Measurements from ENCODE around the gene LSM7. TPM values are rescaled to one million over a fixed set of nuclear protein-coding genes. Genes with fewer than 3 reads are reported as not detected.

Gene LSM7
- 100 to 1,000 TPM; 135 TPM for total RNA-seq

DNA sequence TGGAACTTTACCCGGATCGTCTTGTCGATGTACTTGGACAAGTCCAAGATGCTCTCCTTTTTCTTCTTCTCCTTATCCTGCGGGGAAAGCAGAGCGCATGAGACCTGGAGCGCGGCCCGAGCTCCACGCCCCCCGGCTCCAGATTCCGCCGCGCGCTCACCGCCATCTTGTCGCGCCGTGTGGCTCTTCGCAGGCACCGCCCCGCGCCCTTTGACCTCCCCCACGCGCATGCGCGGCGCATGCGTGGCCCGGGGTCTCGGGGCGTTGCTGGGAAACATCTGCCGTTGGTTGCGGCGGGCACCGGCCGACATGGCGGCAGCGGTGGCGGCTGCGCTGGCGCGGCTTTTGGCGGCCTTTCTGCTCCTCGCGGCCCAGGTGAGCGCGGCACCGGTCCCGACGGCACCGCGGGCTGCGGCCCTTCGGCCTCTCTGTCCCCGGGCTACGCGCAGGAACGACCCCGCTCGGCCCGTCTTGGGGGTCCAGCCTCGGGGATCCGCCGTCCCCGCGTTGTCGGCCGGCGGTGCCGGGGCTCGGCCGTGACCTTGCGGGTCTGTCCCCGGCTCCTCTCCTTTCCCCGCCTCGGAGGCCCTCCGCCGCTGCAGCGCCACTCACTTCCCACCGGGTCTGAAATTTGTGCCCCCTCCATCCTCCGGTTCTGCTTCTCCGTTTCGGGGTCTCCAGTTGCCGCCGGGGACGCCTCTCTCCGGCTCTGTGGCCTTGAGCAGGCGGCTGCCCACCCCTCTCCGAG lies at the start of gene LSM7, which contains the start of gene SPPL2B:
Gene LSM7 (minus strand): TSS at position 186 of the 748 bp plus-strand sequence. CDS start 20 bp downstream, at position 166.
Gene SPPL2B (plus strand): TSS at position 284 of the 748 bp plus-strand sequence. CDS start 26 bp downstream, at position 310.
- DNase-seq: peak; percentile 93
- ATAC-seq: peak; percentile 82
- peaks cover 14% of the 10 kb centered on the region for H3K36me3 Mint-ChIP-seq
- peak within 1 kb of the TSS; percentile 99 for H3K27ac Mint-ChIP-seq
- peaks cover 53% of the 10 kb centered on the region for H3K4me1 Mint-ChIP-seq
- H3K4me3 Mint-ChIP-seq: peak within 1 kb of the TSS; percentile 87
- no peaks in the 10 kb centered on the region for H3K9me3 Mint-ChIP-seq (ENCODE audit: low read depth)
- H3K27me3 Mint-ChIP-seq: no peaks in the 10 kb centered on the region
- CTCF ChIA-PET: interaction anchor here (0.8 to 1.5 kb wide), 9 partner anchors 43 to 623 kb away, joined by 3 to 5 read pairs (median 3); partner anchors contain the start of gene PLEKHJ1

DNA sequence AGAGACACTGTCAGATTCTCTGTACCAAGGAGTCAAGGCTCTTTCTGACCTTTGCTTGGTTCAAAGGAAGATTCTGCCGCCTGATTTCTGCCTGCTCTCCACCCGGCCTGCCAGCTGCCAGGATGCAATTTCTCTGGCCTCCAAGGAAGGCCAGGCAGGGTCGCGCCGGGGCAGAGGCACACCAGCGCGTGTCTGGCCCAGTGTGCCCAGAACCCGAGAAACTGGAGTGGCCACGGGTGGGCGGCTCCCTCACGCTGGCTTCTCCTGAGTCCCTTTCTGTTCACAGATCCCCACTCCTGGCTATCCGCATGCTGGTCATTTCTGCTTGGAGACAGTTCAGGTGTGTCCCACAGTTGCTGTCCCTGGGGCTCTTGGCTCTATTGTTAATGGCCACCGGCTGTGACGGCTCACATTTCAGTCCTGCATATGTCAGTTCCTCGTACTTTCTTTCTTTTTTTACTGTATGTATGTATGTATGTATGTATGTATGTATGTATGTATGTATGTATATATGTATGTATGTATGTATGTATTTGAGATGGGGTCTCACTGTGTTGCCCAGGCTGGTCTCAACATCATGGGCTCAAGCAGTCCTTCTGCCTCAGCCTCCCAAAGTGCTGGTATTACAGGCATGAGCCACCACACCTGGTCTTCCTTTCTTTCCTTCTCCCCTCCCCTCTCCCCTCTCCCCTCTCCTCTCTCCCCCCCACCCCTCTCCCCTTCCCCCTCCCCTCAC lies 48.6 kb upstream of the LSM7 start:
- no peak for DNase-seq
- Mint-ChIP-seq H3K4me3 (no peak overlapping the region), H3K9me3 (ENCODE audit: low read depth) (peaks cover 14% of the 10 kb centered on the region), H3K27ac (no peak overlapping the region), H3K4me1 (no peaks in the 10 kb centered on the region), H3K27me3 (no peaks in the 10 kb centered on the region), H3K36me3 (peaks cover 10% of the 10 kb centered on the region)
- peak; percentile 20 for ATAC-seq
- CTCF ChIA-PET: no interaction called here

DNA sequence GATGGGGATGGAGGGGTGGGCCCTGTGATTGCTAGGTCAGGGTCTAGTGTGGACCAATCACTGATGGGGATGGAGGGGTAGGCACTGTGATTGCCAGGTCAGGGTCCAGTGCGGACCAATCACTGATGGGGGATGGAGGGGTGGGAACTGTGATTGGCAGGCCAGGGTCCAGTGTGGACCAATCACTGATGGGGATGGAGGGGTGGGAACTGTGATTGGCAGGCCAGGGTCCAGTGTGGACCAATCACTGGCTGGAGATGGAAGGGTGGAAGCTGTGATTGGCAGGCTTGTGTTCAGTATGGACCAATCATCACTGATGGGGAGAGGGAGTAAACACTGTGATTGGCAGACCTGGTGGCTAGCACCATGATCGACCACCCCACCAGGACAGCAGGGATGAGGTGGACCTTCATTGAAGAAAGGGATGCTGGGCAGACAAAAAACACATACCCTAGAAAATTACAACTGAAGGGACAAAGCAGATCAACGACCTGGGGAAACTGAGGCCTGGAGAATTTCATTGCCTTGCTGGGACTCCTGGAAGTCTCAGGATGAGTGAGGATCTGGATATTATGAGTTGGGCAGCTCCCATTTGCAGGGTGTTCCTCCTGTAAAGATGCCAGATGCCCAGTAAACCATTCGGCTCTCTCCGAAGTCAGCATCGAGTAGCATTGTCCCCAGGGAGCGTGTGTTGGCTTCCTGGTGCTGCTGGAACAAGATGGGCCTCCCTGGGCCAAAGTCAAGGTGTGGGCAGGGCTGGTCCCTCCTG lies 47.2 kb upstream of the LSM7 start:
- H3K4me3 Mint-ChIP-seq: no peak overlapping the region
- no peak for ATAC-seq
- no peaks in the 10 kb centered on the region for H3K4me1 Mint-ChIP-seq
- H3K9me3 Mint-ChIP-seq (ENCODE audit: low read depth): peaks cover 11% of the 10 kb centered on the region
- CTCF ChIA-PET: interaction anchor here (0.7 kb wide), 1 partner anchor 81 kb away, joined by 3 read pairs; the partner anchor contains the start of gene LMNB2
- no peaks in the 10 kb centered on the region for H3K27me3 Mint-ChIP-seq
- H3K36me3 Mint-ChIP-seq: peaks cover 9% of the 10 kb centered on the region
- no peak for DNase-seq
- H3K27ac Mint-ChIP-seq: no peak overlapping the region

DNA sequence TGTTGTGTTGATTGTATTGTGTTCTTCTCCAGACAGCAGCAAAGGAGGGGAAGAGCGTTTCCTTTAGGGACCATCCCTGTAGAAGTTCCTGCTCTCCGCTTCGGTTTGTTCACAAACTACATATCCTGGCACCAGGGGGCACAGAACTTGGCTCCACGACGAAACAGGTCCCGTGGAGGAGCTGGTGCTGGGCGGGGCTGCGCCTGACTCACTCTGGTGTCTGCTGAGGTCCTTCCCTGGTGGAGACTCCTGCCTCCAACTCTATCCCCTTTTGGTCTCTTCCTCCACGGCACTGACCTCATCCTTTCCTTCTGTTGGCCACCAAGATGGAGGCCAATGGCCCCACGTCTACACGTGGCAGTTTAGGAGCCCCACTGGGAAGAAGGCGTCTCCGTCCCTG lies 46.4 kb upstream of the LSM7 start:
- H3K36me3 Mint-ChIP-seq: peaks cover 9% of the 10 kb centered on the region
- ATAC-seq (no peak), DNase-seq (no peak)
- H3K27me3 Mint-ChIP-seq: no peaks in the 10 kb centered on the region
- no peaks in the 10 kb centered on the region for H3K4me1 Mint-ChIP-seq
- CTCF ChIA-PET: no interaction called here
- no peak overlapping the region for H3K4me3 Mint-ChIP-seq
- H3K27ac Mint-ChIP-seq: no peak overlapping the region
- peaks cover 11% of the 10 kb centered on the region for H3K9me3 Mint-ChIP-seq (ENCODE audit: low read depth)

DNA sequence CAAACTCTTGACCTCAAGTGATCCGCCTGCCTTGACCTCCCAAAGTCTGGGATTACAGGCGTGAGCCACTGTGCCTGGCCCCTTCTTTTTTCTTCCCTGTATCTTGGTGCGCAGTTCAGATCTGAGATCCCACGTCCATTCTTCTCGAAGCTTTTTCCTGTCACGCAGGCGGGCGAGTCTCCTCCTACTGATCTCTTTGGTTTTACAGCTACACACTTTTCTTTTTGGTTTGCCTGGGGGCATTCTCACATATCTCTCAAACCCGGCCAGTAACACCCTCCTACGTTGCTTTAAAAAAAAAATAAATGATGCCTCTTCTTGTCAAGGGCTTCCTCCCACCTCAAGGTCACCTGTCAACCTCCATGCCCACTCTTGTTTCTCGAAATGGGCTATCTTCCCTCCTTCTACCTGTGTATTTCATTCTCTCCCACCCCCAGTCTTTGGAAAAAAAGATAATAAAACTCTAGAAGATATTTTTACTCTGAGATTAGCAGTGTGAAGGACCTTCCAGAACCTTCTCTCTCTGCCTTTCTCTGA lies 43.8 kb upstream of the LSM7 start:
- H3K4me1 Mint-ChIP-seq: peaks cover 4% of the 10 kb centered on the region

DNA sequence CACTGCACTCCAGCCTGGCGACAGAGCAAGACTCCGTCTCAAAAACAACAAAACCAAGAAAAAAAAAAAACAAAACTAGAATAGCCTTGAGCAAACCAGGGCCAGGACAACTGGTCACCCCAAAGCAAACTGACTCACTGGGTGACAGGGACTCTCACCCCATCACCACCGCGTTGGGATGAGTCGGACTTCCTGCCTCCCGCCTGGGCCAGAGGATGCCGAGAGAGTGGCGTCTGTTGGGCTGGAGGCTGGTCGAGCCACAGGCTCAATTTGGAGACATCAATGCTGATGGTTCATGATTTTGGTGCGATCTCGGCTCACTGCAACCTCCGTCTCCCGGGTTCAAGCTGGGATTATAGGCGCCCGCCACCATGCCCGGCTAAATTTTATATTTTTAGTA lies 43.3 kb upstream of the LSM7 start:
- Mint-ChIP-seq H3K27ac (no peak overlapping the region), H3K9me3 (ENCODE audit: low read depth) (peaks cover 3% of the 10 kb centered on the region), H3K4me1 (peaks cover 4% of the 10 kb centered on the region), H3K36me3 (peaks cover 1% of the 10 kb centered on the region), H3K27me3 (peaks cover 3% of the 10 kb centered on the region), H3K4me3 (no peak overlapping the region)
- CTCF ChIA-PET: interaction anchor here (0.7 to 1.0 kb wide), 2 partner anchors 19 to 60 kb away, joined by 3 read pairs; no protein-coding TSS in a partner anchor
- no peak for DNase-seq
- ATAC-seq: no peak

More for the DNA sequence above, 43.8 kb upstream of the LSM7 start:
- Mint-ChIP-seq H3K27me3 (peaks cover 3% of the 10 kb centered on the region), H3K27ac (no peak overlapping the region), H3K4me3 (no peak overlapping the region), H3K36me3 (peaks cover 1% of the 10 kb centered on the region), H3K9me3 (ENCODE audit: low read depth) (peaks cover 3% of the 10 kb centered on the region)
- ATAC-seq: no peak
- CTCF ChIA-PET: interaction anchor here (1.0 kb wide), 1 partner anchor 19 kb away, joined by 3 read pairs; no protein-coding TSS in a partner anchor
- DNase-seq: no peak

DNA sequence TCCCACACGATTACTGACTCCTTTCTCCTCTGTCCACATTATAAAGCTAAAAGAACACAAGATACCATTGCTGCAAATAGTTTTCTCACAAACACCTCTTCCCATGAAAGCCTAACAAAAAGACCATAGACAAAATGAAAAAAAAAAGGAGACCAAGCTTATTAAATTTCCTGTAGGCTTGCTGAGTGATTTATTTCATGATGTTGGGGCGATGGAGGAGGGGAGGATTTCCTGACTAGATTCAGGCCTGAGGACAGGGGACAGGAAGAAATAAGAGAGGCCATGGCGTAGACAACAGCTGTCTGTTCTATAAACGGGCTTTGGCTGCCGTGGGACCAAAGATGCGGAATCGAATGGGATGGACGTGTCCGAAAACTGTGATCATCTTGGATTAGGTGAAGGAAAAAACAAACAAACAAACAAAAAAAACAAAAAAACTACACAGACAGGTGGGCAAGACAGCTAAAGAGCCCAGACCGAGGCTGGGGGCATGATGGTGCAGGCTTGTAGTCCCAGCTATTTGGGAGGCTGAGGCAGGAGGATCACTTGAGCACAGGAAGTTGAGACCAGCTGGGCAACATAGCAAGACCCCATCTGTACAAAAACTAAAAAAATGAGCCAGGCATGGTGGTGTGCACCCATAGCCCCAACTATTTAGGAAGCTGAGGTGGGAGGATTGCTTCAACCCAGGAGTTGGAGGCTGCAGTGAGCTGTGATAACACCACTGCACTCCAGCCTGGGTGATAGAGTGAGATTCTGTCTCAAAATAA lies 37.0 kb upstream of the LSM7 start:
- peaks cover 1% of the 10 kb centered on the region for H3K36me3 Mint-ChIP-seq
- CTCF ChIA-PET: interaction anchor here (1.0 kb wide), 1 partner anchor 26 kb away, joined by 4 read pairs; no protein-coding TSS in a partner anchor

DNA sequence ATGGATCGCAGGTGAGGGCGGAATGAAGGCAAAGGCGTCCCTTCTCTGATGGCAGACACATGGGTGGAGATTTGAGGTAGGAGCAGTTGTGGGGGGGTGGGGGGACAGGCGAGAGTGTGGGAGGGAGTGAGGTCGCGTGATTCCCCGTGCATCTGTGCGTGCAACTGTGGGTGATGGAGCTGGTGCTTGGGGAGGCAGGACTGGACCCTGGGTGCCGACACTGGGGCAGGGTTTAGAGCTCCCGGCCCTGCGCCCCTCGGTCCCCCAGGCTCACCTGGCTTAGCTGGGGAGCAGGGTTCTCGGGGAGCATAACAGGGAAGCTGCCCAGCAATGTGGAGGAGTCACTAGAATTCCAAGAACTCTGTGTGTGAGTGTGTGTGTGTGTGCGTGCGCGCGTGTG lies 35.0 kb upstream of the LSM7 start:
- Mint-ChIP-seq H3K27me3 (peaks cover 17% of the 10 kb centered on the region), H3K9me3 (ENCODE audit: low read depth) (no peaks in the 10 kb centered on the region), H3K4me1 (peaks cover 2% of the 10 kb centered on the region), H3K36me3 (no peaks in the 10 kb centered on the region), H3K27ac (no peak overlapping the region), H3K4me3 (no peak overlapping the region)
- DNase-seq (no peak), ATAC-seq (no peak)
- CTCF ChIA-PET: interaction anchor here (1.3 kb wide), 1 partner anchor 29 kb away, joined by 3 read pairs; no protein-coding TSS in a partner anchor

More for the DNA sequence above, 37.0 kb upstream of the LSM7 start:
- DNase-seq (no peak), ATAC-seq (no peak)
- Mint-ChIP-seq H3K4me3 (no peak overlapping the region), H3K27ac (no peak overlapping the region), H3K4me1 (peaks cover 6% of the 10 kb centered on the region), H3K9me3 (ENCODE audit: low read depth) (no peaks in the 10 kb centered on the region), H3K27me3 (peaks cover 12% of the 10 kb centered on the region)

DNA sequence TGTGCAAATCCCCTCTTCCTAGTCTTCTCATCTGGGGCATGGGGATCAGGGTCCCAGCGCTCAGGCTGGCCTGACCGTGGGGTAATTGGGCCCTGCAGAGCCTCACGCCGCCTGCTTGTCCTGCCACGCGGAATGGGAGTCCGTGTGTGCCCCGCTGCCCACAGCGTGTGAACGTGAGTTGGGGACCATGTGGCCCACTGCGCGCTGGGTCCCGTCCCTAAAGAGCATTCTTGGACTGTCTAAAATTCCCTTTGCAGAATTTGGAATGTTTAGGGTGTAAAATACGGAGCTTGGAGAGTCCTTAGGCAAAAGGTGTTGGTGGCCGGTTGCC lies 34.5 kb upstream of the LSM7 start:
- Mint-ChIP-seq H3K27ac (no peak overlapping the region), H3K9me3 (ENCODE audit: low read depth) (no peaks in the 10 kb centered on the region), H3K36me3 (no peaks in the 10 kb centered on the region), H3K4me1 (peaks cover 2% of the 10 kb centered on the region), H3K4me3 (no peak overlapping the region), H3K27me3 (peaks cover 14% of the 10 kb centered on the region)
- CTCF ChIA-PET: interaction anchor here (1.3 kb wide), 1 partner anchor 30 kb away, joined by 3 read pairs; no protein-coding TSS in a partner anchor
- ATAC-seq (no peak), DNase-seq (no peak)

DNA sequence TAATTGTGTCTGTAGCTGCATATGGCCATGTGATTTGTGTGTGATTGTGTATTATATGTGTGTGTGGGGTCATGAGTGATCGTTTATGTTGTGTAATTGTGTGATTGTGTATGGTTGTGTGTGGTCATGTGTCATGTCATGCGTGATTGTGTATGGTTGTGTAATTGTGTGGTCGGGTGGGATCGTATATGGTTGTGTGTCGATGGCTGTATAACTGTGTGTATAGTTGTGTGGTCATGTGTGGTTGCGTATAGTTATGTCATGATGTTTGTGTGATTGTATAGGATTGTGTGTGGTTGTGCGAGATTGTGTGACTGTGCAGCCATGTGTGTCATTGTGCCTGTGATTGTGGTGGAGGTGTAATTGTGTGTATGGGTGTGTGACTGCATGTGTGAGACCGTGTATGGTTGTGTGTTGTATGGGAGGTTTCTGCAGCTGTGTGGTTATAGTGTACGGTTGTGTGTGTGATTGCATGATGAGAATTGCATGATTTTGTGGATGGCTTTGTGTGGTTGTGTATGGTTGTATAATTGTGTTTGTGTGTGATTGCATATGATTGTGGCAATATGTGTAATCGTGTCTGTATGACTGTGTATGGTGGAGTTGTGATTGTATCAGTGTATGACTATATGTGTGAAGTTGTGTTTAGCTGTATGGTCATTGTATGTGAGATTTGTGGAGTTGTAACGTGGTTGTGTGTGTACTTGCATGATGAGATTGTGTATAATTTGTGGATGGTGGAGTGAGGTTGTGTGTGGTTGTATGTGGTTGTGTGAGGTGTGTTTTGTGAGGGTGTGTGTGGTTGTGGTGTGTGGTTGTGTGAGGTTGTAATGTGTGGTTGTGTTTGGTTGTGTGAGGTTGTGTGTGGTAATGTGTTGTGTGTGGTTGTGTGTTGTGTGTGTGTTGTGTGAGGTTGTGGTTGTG lies 33.9 kb upstream of the LSM7 start:
- CTCF ChIA-PET: no interaction called here
- ATAC-seq (no peak), DNase-seq (no peak)
- peaks cover 2% of the 10 kb centered on the region for H3K4me1 Mint-ChIP-seq
- no peak overlapping the region for H3K4me3 Mint-ChIP-seq
- H3K27ac Mint-ChIP-seq: no peak overlapping the region
- no peaks in the 10 kb centered on the region for H3K9me3 Mint-ChIP-seq (ENCODE audit: low read depth)
- H3K36me3 Mint-ChIP-seq: no peaks in the 10 kb centered on the region
- H3K27me3 Mint-ChIP-seq: peaks cover 13% of the 10 kb centered on the region

DNA sequence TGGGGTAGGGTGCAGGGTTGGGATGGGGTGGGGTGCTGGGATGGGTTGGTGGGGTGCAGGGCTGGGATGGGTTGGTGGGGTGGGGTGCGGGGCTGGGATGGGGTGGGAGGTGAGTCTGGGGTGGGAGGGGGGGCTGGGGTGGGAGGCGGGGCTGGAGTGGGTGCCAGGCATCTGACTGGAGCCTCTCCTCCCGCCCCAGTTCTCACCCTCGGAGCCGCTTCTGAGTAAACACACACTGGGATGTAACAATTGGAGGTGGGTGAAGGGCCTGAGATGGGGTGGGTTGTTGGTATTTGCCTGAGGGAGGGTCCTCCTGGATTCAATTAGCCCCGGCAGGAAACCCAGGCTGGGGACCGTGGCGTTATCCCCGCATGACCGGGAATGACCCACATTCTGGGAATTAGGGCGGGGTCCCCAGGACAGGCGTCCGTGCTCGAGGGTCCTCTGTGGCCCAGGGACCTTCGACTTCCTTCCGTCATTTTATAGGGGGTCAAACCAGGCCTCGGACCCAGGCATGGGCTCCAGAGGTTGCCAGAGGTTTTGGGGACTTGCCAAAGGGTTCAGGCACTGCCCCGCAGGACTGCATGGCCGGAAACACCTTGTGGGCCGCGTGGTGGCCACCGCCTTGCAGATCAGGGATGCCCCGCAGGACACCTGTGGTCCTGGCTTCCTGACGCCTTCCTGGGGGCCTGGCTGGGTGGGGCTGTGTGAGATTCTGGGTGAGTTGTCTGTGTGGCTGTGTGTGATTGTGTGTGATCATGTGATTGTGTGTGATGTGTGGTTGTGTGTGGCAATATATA lies 33.1 kb upstream of the LSM7 start:
- H3K4me1 Mint-ChIP-seq: peaks cover 2% of the 10 kb centered on the region
- ATAC-seq (no peak), DNase-seq (no peak)
- peaks cover 13% of the 10 kb centered on the region for H3K27me3 Mint-ChIP-seq
- no peak overlapping the region for H3K27ac Mint-ChIP-seq
- no peaks in the 10 kb centered on the region for H3K36me3 Mint-ChIP-seq
- H3K4me3 Mint-ChIP-seq: no peak overlapping the region
- no peaks in the 10 kb centered on the region for H3K9me3 Mint-ChIP-seq (ENCODE audit: low read depth)
- CTCF ChIA-PET: no interaction called here

Data from activated CD8-positive, alpha-beta memory T cell treated with anti-CD3 and anti-CD28 coated beads, Interleukin-2, amount 10 ng/mL, durations not matched to agents 7 days and 5 days (primary cell).